Stimulated activated CD4-positive, alpha-beta T cell treated with anti-CD3 and anti-CD28 coated beads, Interleukin-1b, Interleukin-23, amount 100 ng/mL, for 24 hours (primary cell): ENCODE measurements around the gene CCDC6.
"Not testable (repeated sequence)": the region's sequence is repeated elsewhere in the genome, so short reads cannot be mapped to it uniquely, and the experiment has no call there.

ENCODE experiments used
- DNase-seq, 4 experiments: peaks; one replicate each; pipeline ENCODE4 v3.0.0-alpha.2; 2020; ENCODE audit warnings: low read depth in 4 of 4, low spot score in 1 of 4

CCDC6 gene

GRCh38 chr10:59905731-59906416 is 482 bp downstream of the CCDC6 start:
- DNase-seq = peak in 1 of 4 experiments; percentile 13

GRCh38 chr10:59905066-59905730 is 1.2 kb downstream of the CCDC6 start:
- peak in 3 of 4 experiments; percentile 25 to 45 (median 35) for DNase-seq

GRCh38 chr10:59904426-59905065 is 1.8 kb downstream of the CCDC6 start:
- no peak for DNase-seq

- DNase-seq = no peak
Measured at GRCh38 chr10:59903871-59904270, 2.5 kb downstream of the CCDC6 start.

- no peak for DNase-seq
Measured at GRCh38 chr10:59902016-59902415, 4.3 kb downstream of the CCDC6 start.

GRCh38 chr10:59901470-59901869 is 4.9 kb downstream of the CCDC6 start:
- DNase-seq = no peak

- no peak for DNase-seq
Measured at GRCh38 chr10:59900048-59900727, 6.2 kb downstream of the CCDC6 start.

GRCh38 chr10:59898125-59898835 is 8.1 kb downstream of the CCDC6 start:
- DNase-seq = no peak

- no peak for DNase-seq
Measured at GRCh38 chr10:59896191-59896590, 10.2 kb downstream of the CCDC6 start.

GRCh38 chr10:59895629-59896116 is 10.7 kb downstream of the CCDC6 start:
- DNase-seq = no peak

- DNase-seq = no peak
Measured at GRCh38 chr10:59894114-59894513, 12.2 kb downstream of the CCDC6 start.

GRCh38 chr10:59892697-59893096 is 13.7 kb downstream of the CCDC6 start:
- DNase-seq = no peak

GRCh38 chr10:59891936-59892335 is 14.4 kb downstream of the CCDC6 start:
- DNase-seq = no peak

- DNase-seq = no peak
Measured at GRCh38 chr10:59891349-59891748, 15.0 kb downstream of the CCDC6 start.

- no peak for DNase-seq
Measured at GRCh38 chr10:59888781-59889435, 17.4 kb downstream of the CCDC6 start.

GRCh38 chr10:59887972-59888640 is 18.2 kb downstream of the CCDC6 start:
- no peak for DNase-seq

GRCh38 chr10:59887006-59887405 is 19.4 kb downstream of the CCDC6 start:
- no peak for DNase-seq

- DNase-seq = no peak
Measured at GRCh38 chr10:59885430-59886134, 20.8 kb downstream of the CCDC6 start.

GRCh38 chr10:59884893-59885292 is 21.5 kb downstream of the CCDC6 start:
- DNase-seq = not testable (repeated sequence)
